HEK293 (cell line): ENCODE data around the gene RNF151.
A peak's percentile ranks its signal among the peaks of the same experiment; 100 is the strongest.

ENCODE experiments used
- GFI1B ChIP-seq: fragments of 450-650 bp; formaldehyde crosslinking; IDR thresholded peaks from 2 replicates; pipeline ENCODE4 v1.5.1; 2016; ENCODE audit warnings: missing biosample characterization, missing genetic modification characterization
- GLI4 ChIP-seq: fragments of 450-650 bp; formaldehyde crosslinking; IDR thresholded peaks from 2 replicates; pipeline ENCODE4 v1.5.1; 2016; ENCODE audit warnings: missing biosample characterization, missing genetic modification characterization
- GLIS2 ChIP-seq: fragments of 450-650 bp; formaldehyde crosslinking; IDR thresholded peaks from 2 replicates; pipeline ENCODE4 v1.5.1; 2016; ENCODE audit warnings: missing biosample characterization, missing genetic modification characterization
- IKZF3 ChIP-seq: fragments of 450-650 bp; IDR thresholded peaks from 2 replicates; pipeline ENCODE4 v1.5.0; 2018; ENCODE audit warnings: missing biosample characterization, mild to moderate bottlenecking, missing genetic modification characterization, moderate library complexity
- SCRT2 ChIP-seq: fragments of 450-650 bp; formaldehyde crosslinking; IDR thresholded peaks from 2 replicates; pipeline ENCODE4 v1.5.1; 2016; ENCODE audit warnings: missing biosample characterization, missing genetic modification characterization
- SP3 ChIP-seq: fragments of 450-650 bp; formaldehyde crosslinking; IDR thresholded peaks from 2 replicates; pipeline ENCODE4 v1.5.1; 2016; ENCODE audit warnings: missing biosample characterization, missing genetic modification characterization
- ZBTB11 ChIP-seq: fragments of 450-650 bp; formaldehyde crosslinking; conservative IDR thresholded peaks from 2 replicates; pipeline ENCODE4 v1.5.1; 2016; ENCODE audit warnings: low read depth, missing biosample characterization, missing genetic modification characterization
- ZEB2 ChIP-seq: fragments of 450-650 bp; formaldehyde crosslinking; IDR thresholded peaks from 2 replicates; pipeline ENCODE4 v1.5.1; 2016; ENCODE audit warnings: missing biosample characterization, missing genetic modification characterization
- ZNF121 ChIP-seq: fragments of 450-650 bp; formaldehyde crosslinking; IDR thresholded peaks from 2 replicates; pipeline ENCODE4 v1.5.1; 2016; ENCODE audit warnings: missing biosample characterization, missing genetic modification characterization
- ZNF132 ChIP-seq: fragments of 450-650 bp; formaldehyde crosslinking; IDR thresholded peaks from 2 replicates; pipeline ENCODE4 v1.5.1; 2017; ENCODE audit warnings: missing biosample characterization, missing genetic modification characterization, borderline replicate concordance
- ZNF133 ChIP-seq: fragments of 450-650 bp; formaldehyde crosslinking; IDR thresholded peaks from 2 replicates; pipeline ENCODE4 v1.5.1; 2016; ENCODE audit warnings: missing biosample characterization, missing genetic modification characterization
- ZNF155 ChIP-seq: fragments of 450-650 bp; formaldehyde crosslinking; IDR thresholded peaks from 2 replicates; pipeline ENCODE4 v1.5.1; 2016; ENCODE audit warnings: missing biosample characterization, missing genetic modification characterization
- ZNF19 ChIP-seq: fragments of 450-650 bp; formaldehyde crosslinking; IDR thresholded peaks from 2 replicates; pipeline ENCODE4; 2016; ENCODE audit warnings: missing biosample characterization, missing genetic modification characterization, low read depth
- ZNF24 ChIP-seq: fragments of 450-650 bp; formaldehyde crosslinking; IDR thresholded peaks from 2 replicates; pipeline ENCODE4 v1.5.1; 2016; ENCODE audit warnings: missing biosample characterization, missing genetic modification characterization
- ZNF302 ChIP-seq: fragments of 450-650 bp; formaldehyde crosslinking; IDR thresholded peaks from 2 replicates; pipeline ENCODE4 v1.5.1; 2016; ENCODE audit warnings: missing biosample characterization, missing genetic modification characterization, low read depth
- ZNF362 ChIP-seq: fragments of 450-650 bp; formaldehyde crosslinking; IDR thresholded peaks from 2 replicates; pipeline ENCODE4 v1.5.1; 2016; ENCODE audit warnings: missing biosample characterization, missing genetic modification characterization
- ZNF404 ChIP-seq: fragments of 450-650 bp; formaldehyde crosslinking; IDR thresholded peaks from 2 replicates; pipeline ENCODE4 v1.5.1; 2017; ENCODE audit warnings: missing biosample characterization, missing genetic modification characterization
- ZNF423 ChIP-seq: fragments of 450-650 bp; formaldehyde crosslinking; IDR thresholded peaks from 2 replicates; pipeline ENCODE4 v1.5.1; 2016; ENCODE audit warnings: missing biosample characterization, missing genetic modification characterization
- ZNF501 ChIP-seq: fragments of 450-650 bp; formaldehyde crosslinking; IDR thresholded peaks from 2 replicates; pipeline ENCODE4 v1.5.1; 2016; ENCODE audit warnings: missing biosample characterization, missing genetic modification characterization
- ZNF558 ChIP-seq: fragments of 450-650 bp; formaldehyde crosslinking; IDR thresholded peaks from 2 replicates; pipeline ENCODE4 v1.5.1; 2016; ENCODE audit warnings: missing biosample characterization, missing genetic modification characterization
- ZNF561 ChIP-seq: fragments of 450-650 bp; IDR thresholded peaks from 2 replicates; pipeline ENCODE4 v1.5.1; 2018; ENCODE audit warnings: missing biosample characterization, missing genetic modification characterization, borderline replicate concordance
- ZNF596 ChIP-seq: fragments of 450-650 bp; IDR thresholded peaks from 2 replicates; pipeline ENCODE4 v1.5.0; 2018; ENCODE audit warnings: missing biosample characterization, mild to moderate bottlenecking, missing genetic modification characterization, moderate library complexity
- ZNF621 ChIP-seq: fragments of 450-650 bp; formaldehyde crosslinking; IDR thresholded peaks from 2 replicates; pipeline ENCODE4 v1.5.1; 2017; ENCODE audit warnings: missing biosample characterization, missing genetic modification characterization
- ZNF624 ChIP-seq: fragments of 450-650 bp; formaldehyde crosslinking; IDR thresholded peaks from 2 replicates; pipeline ENCODE4 v1.5.1; 2017; ENCODE audit warnings: missing biosample characterization, missing genetic modification characterization
- ZNF626 ChIP-seq: fragments of 450-650 bp; sonication (Bioruptor Pico); formaldehyde crosslinking; IDR thresholded peaks from 2 replicates; pipeline ENCODE4 v1.5.1; 2018; ENCODE audit warnings: missing biosample characterization, missing genetic modification characterization, inconsistent platforms
- ZNF639 ChIP-seq: fragments of 450-650 bp; formaldehyde crosslinking; IDR thresholded peaks from 2 replicates; pipeline ENCODE4 v1.5.1; 2016; ENCODE audit warnings: missing biosample characterization, missing genetic modification characterization
- ZNF76 ChIP-seq: fragments of 450-650 bp; formaldehyde crosslinking; IDR thresholded peaks from 2 replicates; pipeline ENCODE4; 2016; ENCODE audit warnings: low read depth, missing biosample characterization, missing genetic modification characterization, borderline replicate concordance
- ZNF777 ChIP-seq: fragments of 450-650 bp; formaldehyde crosslinking; IDR thresholded peaks from 2 replicates; pipeline ENCODE4 v1.5.1; 2017; ENCODE audit warnings: missing biosample characterization, missing genetic modification characterization, borderline replicate concordance
- TF ChIP-seq, protein P1 (sequence below): fragments of 450-650 bp; formaldehyde crosslinking; IDR thresholded peaks from 2 replicates; pipeline ENCODE4 v1.5.1; 2016; ENCODE audit warnings: missing biosample characterization, missing genetic modification characterization
- TF ChIP-seq, protein P2 (sequence below): fragments of 450-650 bp; IDR thresholded peaks from 2 replicates; pipeline ENCODE4 v1.5.1; 2018; ENCODE audit warnings: missing biosample characterization, mild to moderate bottlenecking, missing genetic modification characterization

RNF151 gene

DNA sequence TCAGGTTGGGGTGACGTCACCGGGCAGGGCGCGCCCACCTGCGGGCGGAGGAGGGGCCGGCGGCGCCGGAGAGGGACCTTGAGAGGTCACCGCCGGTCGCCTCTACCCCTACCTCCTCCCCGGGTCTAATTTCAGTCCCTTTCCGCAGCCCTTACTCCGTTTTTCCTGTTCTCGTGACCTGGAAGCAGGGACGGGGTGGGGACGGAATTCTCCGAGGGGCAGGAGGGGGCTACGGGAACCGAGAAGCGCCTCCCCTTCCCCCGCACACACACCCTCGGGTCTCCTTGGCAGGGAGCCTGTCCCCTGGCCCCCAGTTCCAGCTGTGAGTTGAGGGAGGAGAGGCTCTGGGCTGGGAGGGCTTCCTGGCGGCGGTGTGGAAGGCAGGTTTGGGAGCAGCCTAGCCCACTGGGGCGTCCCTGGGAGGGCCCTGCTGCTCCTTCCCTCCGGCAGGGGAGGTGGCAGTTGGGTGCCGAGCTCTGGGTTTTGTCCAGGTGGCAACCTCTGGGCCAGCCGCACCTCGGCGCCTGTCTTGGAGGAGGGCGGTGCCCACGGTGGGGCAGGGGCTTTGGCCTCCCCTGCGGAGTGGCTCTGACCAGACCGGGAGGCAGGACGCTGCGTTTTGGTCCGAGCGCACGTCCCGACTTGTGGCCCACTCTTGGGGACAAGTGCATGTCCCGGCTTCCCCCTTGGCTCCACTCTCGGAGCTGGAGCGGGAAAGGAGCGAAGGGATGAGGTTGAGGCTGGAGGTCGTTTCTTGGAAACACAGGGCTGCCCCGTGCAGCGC, 23.9 kb downstream of the RNF151 start (continued):
- TF ChIP-seq, protein P1, sequence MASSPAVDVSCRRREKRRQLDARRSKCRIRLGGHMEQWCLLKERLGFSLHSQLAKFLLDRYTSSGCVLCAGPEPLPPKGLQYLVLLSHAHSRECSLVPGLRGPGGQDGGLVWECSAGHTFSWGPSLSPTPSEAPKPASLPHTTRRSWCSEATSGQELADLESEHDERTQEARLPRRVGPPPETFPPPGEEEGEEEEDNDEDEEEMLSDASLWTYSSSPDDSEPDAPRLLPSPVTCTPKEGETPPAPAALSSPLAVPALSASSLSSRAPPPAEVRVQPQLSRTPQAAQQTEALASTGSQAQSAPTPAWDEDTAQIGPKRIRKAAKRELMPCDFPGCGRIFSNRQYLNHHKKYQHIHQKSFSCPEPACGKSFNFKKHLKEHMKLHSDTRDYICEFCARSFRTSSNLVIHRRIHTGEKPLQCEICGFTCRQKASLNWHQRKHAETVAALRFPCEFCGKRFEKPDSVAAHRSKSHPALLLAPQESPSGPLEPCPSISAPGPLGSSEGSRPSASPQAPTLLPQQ (tag by site-specific recombination), result no peak
- no peak for TF ChIP-seq ZNF626 (tag by site-specific recombination)
- peak; percentile 65 for TF ChIP-seq ZEB2 (tag by site-specific recombination)
- no peak for TF ChIP-seq ZNF558 (tag by site-specific recombination)
- TF ChIP-seq ZNF362, result no peak
- no peak for TF ChIP-seq GFI1B
- TF ChIP-seq IKZF3 (tag by site-specific recombination), result no peak
- no peak for TF ChIP-seq ZNF121
- TF ChIP-seq GLI4 (tag by site-specific recombination), result no peak
- no peak for TF ChIP-seq ZNF621 (tag by site-specific recombination)
- TF ChIP-seq ZNF423 (tag by site-specific recombination), result no peak
- TF ChIP-seq ZNF132 (tag by site-specific recombination), result no peak
- no peak for TF ChIP-seq ZNF302 (tag by site-specific recombination)
- TF ChIP-seq ZNF133 (tag by site-specific recombination), result no peak
- TF ChIP-seq ZBTB11 (tag by site-specific recombination), result no peak
- TF ChIP-seq, protein P2, sequence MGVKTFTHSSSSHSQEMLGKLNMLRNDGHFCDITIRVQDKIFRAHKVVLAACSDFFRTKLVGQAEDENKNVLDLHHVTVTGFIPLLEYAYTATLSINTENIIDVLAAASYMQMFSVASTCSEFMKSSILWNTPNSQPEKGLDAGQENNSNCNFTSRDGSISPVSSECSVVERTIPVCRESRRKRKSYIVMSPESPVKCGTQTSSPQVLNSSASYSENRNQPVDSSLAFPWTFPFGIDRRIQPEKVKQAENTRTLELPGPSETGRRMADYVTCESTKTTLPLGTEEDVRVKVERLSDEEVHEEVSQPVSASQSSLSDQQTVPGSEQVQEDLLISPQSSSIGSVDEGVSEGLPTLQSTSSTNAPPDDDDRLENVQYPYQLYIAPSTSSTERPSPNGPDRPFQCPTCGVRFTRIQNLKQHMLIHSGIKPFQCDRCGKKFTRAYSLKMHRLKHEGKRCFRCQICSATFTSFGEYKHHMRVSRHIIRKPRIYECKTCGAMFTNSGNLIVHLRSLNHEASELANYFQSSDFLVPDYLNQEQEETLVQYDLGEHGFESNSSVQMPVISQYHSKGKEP, result no peak
- TF ChIP-seq ZNF155 (tag by site-specific recombination), result no peak
- TF ChIP-seq SP3 (tag by site-specific recombination), result peak; percentile 70
- no peak for TF ChIP-seq ZNF404
- peak; percentile 74 for TF ChIP-seq GLIS2 (tag by site-specific recombination)
- TF ChIP-seq ZNF501 (tag by site-specific recombination), result peak; percentile 25; the same call in 1 of the 2 replicates
- TF ChIP-seq ZNF19 (tag by site-specific recombination), result no peak
- no peak for TF ChIP-seq ZNF76 (tag by site-specific recombination)
- peak; percentile 28; the same call in 1 of the 2 replicates for TF ChIP-seq ZNF24
- TF ChIP-seq ZNF777 (tag by site-specific recombination), result no peak
- peak; percentile 53; the same call in 1 of the 2 replicates for TF ChIP-seq ZNF561 (tag by site-specific recombination)
- no peak for TF ChIP-seq ZNF624
- TF ChIP-seq ZNF639 (tag by site-specific recombination), result no peak
- no peak for TF ChIP-seq ZNF596 (tag by site-specific recombination)
- no peak for TF ChIP-seq SCRT2 (tag by site-specific recombination)
